GM12878 (cell line): ENCODE measurements around the gene BRCA1. TPM values are rescaled to one million over a fixed set of nuclear protein-coding genes. Genes with fewer than 3 reads are reported as not detected.

Source experiments
- ATAC-seq: fragments of 200-7000 bp; cut with Tn5 transposase; 3 replicates; pipeline ENCODE4 v1.9.1; 2020; ENCODE audit warnings: mild to moderate bottlenecking, moderate library complexity
- BruUV-seq: library from RNA; stranded (reverse); fragments of 400-500 nt; replicated peaks from 2 replicates; lab custom pipeline; 2021; lab: Mats Ljungman, UMichigan
- CTCF ChIA-PET: fragments of 300-600 bp; sonication (Branson Sonifier 250); formaldehyde crosslinking; extraction: SDS; loops from one replicate; lab custom pipeline; 2021; ENCODE audit warnings: inconsistent platforms; lab: Yijun Ruan, JAX
- POLR2A ChIA-PET: fragments of 350-600 bp; formaldehyde crosslinking; extraction: SDS; loops from one replicate; lab custom pipeline; 2021; ENCODE audit warnings: inconsistent platforms; lab: Charles Lee
- RAD21 ChIA-PET: fragments of 300-600 bp; sonication (Branson Sonifier 250); formaldehyde crosslinking; loops from one replicate; lab custom pipeline; 2023; ENCODE audit warnings: antibody characterized with exemption; ENCODE audit not compliant: unreplicated experiment; lab: Charles Lee
- SMC1A ChIA-PET: fragments of 300-600 bp; sonication (Branson Sonifier 250); formaldehyde crosslinking; loops from one replicate; lab custom pipeline; 2023; ENCODE audit not compliant: unreplicated experiment, uncharacterized antibody; lab: Charles Lee
- DNase-seq: peaks from one replicate; pipeline ENCODE4 v3.0.0-alpha.2; 2011; ENCODE audit warnings: low read depth, low spot score
- FAIRE-seq: peaks from 3 replicates; lab custom pipeline; 2011; peaks lifted over from hg19 to GRCh38; lab: Jason Lieb, UNC
- H2AFZ ChIP-seq: 2 replicates; pipeline ENCODE4 v1.6.0; 2011; ENCODE audit warnings: low read depth, low read length, control low read depth; ENCODE audit not compliant: control insufficient read depth
- H3K27ac ChIP-seq: 2 replicates; pipeline ENCODE4 v1.5.1; 2011; ENCODE audit warnings: control low read depth; ENCODE audit not compliant: control insufficient read depth, insufficient read depth
- H3K27me3 ChIP-seq, 2 experiments: replicated peaks in 1 of 2; 2 replicates each; pipeline versions ENCODE4 v1.6.0 to v1.6.1; 2011; ENCODE audit warnings: low read length in 1 of 2; ENCODE audit not compliant: control insufficient read depth in 2 of 2, insufficient read depth in 2 of 2
- H3K36me3 ChIP-seq, 2 experiments: 2 replicates each; pipeline ENCODE4 v1.5.1; 2011; ENCODE audit warnings: low read length in 1 of 2; ENCODE audit not compliant: control insufficient read depth in 2 of 2, insufficient read depth in 2 of 2
- H3K4me1 ChIP-seq: 2 replicates; pipeline ENCODE4 v1.6.1; 2011; ENCODE audit warnings: mild to moderate bottlenecking, low read length, moderate library complexity, mixed read lengths; ENCODE audit not compliant: control insufficient read depth, insufficient read depth
- H3K4me2 ChIP-seq: 2 replicates; pipeline ENCODE4 v1.6.0; 2011; ENCODE audit warnings: control low read depth; ENCODE audit not compliant: control insufficient read depth, insufficient read depth
- H3K4me3 ChIP-seq: fragments of 200-600 bp; sonication (generic); 2 replicates; pipeline ENCODE4 v1.5.1; 2016
- H3K79me2 ChIP-seq: 2 replicates; pipeline ENCODE4 v1.6.0; 2011; ENCODE audit warnings: low read length; ENCODE audit not compliant: control insufficient read depth, insufficient read depth
- H3K9ac ChIP-seq: 2 replicates; pipeline ENCODE4 v1.8.0; 2011; ENCODE audit warnings: low read length, control low read depth, mixed read lengths; ENCODE audit not compliant: control insufficient read depth, insufficient read depth
- H3K9me3 ChIP-seq: replicated peaks from 3 replicates; pipeline ENCODE4 v1.5.1; 2011; ENCODE audit warnings: mild to moderate bottlenecking, low read length; ENCODE audit not compliant: control insufficient read depth, insufficient read depth
- H4K20me1 ChIP-seq: 2 replicates; pipeline ENCODE4 v1.6.0; 2011; ENCODE audit not compliant: control insufficient read depth, insufficient read depth
- BCL11A ChIP-seq: IDR thresholded peaks from 2 replicates; pipeline ENCODE4 v1.6.1; 2011; ENCODE audit warnings: low read depth, low read length
- POLR2AphosphoS5 ChIP-seq: IDR thresholded peaks from 2 replicates; pipeline ENCODE4 v1.6.1; 2011; ENCODE audit warnings: mild to moderate bottlenecking, low read length, inconsistent platforms
- SIX5 ChIP-seq: IDR thresholded peaks from 2 replicates; pipeline ENCODE4 v1.6.1; 2011; ENCODE audit warnings: mild to moderate bottlenecking, low read depth, low read length, moderate library complexity; ENCODE audit not compliant: severe bottlenecking
- SP1 ChIP-seq: IDR thresholded peaks from one replicate; pipeline ENCODE4 v1.6.1; 2011; ENCODE audit warnings: low read depth, low read length
- ZNF217 ChIP-seq: fragments of 450-650 bp; IDR thresholded peaks from 2 replicates; pipeline ENCODE4 v1.6.1; 2017; ENCODE audit warnings: antibody characterized with exemption, mild to moderate bottlenecking
- WGBS: methylation state at CpG from one replicate; pipeline ENCODE4 v1.1.6; 2016; ENCODE audit warnings: low lambda C conversion rate; ENCODE audit not compliant: insufficient replicate concordance, insufficient coverage; ENCODE audit errors: missing lambda C conversion rate; 5-methylcytosine and 5-hydroxymethylcytosine counted together
- in situ Hi-C: fragments of 300-500 bp; cut with MboI; formaldehyde crosslinking; loops from 9 replicates; pipeline ENCODE4 v1.14.3; 2018; ENCODE audit warnings: mixed read lengths
- intact Hi-C: fragments of 100-400 bp; cut with micrococcal nuclease; formaldehyde crosslinking; loops from one replicate; pipeline ENCODE4 v1.14.2; 2022; ENCODE audit not compliant: unreplicated experiment
- polyA plus RNA-seq, 11 experiments: library from polyadenylated mRNA; depleted of rRNA in 4 of 11; unstranded in 6 of 11; stranded (reverse) in 5 of 11; fragments of >200 nt; fragmentation: Nextera tagmentation in 4 of 11; fragmentation: Illumina TruSeq in 1 of 11; extraction: Ambion mirVana in 4 of 11; extraction: Trizol in 1 of 11; gene quantifications; 1 replicate in 1 of 11; 2 replicates in 10 of 11; pipeline versions ENCODE4 v1.2.1 to v1.2.3, GENCODE V29; 2011 to 2016; ENCODE audit warnings: inconsistent platforms in 2 of 11, missing spikeins in 2 of 11, low read depth in 1 of 11
- total RNA-seq, 4 experiments: library from RNA; depleted of rRNA in 3 of 4; stranded (reverse); fragments of >200 nt in 3 of 4; fragmentation: Illumina TruSeq in 1 of 4; extraction: Trizol in 1 of 4; gene quantifications; 2 replicates each; pipeline versions ENCODE4 v1.2.1 to v1.2.3, GENCODE V29; 2013 to 2021
- TF ChIP-seq, protein P1 (sequence below), 3 experiments: IDR thresholded peaks in 2 of 3; conservative IDR thresholded peaks in 1 of 3; 2 replicates each; pipeline ENCODE4 v1.5.1; 2011; ENCODE audit warnings: low read depth in 3 of 3, low read length in 3 of 3, mild to moderate bottlenecking in 3 of 3, control low read depth in 2 of 3, moderate library complexity in 2 of 3, inconsistent platforms in 1 of 3, mixed read lengths in 1 of 3; ENCODE audit not compliant: control insufficient read depth in 2 of 3, insufficient read depth in 1 of 3; ENCODE audit errors: extremely low read depth in 1 of 3
- TF ChIP-seq, protein P2 (sequence below): fragments of 450-650 bp; formaldehyde crosslinking; IDR thresholded peaks from 2 replicates; pipeline ENCODE4 v1.4.0; 2020; ENCODE audit warnings: mild to moderate bottlenecking, moderate library complexity

The BRCA1 gene
- total and polyA plus RNA-seq, 10 of the 15 experiments (the other 5 are each of a cell fraction or from before 2014, with no cell fraction given) = 16.8 to 71.2 (median 44.2) TPM

DNA sequence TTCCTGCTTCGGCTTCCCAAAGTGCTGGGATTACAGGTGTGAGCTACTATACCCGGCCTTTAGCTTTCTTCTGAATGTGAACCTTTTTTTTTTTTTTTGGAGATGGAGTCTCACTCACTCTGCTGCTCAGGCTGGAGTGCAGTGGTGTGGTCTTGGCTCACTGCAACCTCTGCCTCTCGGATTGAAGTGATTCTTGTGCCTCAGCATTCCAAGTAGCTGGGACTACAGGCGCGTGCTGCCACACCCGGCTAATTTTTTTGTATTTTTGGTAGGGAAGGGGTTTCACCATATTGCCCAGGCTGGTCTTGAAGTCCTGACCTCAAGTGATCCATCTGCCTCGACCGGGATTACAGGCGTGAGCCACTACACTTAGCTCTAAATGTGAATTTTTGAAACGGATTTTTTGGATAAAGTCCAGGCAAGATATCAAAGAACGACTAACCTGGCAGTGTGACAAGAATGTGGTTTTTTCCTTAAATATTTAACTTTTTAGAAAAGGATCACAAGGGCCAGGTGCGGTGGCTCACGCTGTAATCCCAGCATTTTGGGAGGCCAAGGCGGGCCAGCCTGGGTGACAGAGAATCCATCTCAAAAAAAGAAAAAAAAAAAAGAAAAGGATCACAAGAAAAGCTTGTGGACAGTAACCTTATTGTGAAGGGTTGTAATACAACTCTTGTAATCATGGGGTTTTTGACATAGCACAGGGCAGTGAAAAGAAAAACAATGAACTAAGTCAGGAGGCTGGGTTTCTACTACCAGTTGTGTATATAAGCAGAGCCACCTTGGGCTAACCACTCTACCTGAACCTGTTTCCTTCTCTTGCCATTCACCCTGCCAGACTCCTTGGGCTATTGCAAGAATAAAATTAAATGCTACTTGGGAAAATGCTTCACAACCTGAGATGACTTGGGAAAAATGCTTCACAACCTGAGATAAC is 6.2 kb downstream of the BRCA1 start:
- TF ChIP-seq, protein P1, sequence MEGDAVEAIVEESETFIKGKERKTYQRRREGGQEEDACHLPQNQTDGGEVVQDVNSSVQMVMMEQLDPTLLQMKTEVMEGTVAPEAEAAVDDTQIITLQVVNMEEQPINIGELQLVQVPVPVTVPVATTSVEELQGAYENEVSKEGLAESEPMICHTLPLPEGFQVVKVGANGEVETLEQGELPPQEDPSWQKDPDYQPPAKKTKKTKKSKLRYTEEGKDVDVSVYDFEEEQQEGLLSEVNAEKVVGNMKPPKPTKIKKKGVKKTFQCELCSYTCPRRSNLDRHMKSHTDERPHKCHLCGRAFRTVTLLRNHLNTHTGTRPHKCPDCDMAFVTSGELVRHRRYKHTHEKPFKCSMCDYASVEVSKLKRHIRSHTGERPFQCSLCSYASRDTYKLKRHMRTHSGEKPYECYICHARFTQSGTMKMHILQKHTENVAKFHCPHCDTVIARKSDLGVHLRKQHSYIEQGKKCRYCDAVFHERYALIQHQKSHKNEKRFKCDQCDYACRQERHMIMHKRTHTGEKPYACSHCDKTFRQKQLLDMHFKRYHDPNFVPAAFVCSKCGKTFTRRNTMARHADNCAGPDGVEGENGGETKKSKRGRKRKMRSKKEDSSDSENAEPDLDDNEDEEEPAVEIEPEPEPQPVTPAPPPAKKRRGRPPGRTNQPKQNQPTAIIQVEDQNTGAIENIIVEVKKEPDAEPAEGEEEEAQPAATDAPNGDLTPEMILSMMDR (IDR thresholded peaks at IDR 0.05 in 2 of 3, conservative IDR thresholded peaks at IDR 0.05 in 1 of 3; ENCODE audit: control insufficient read depth in 2 of 3, extremely low read depth in 1 of 3, insufficient read depth in 1 of 3, low read depth in 3 of 3, low read length in 3 of 3) = no peak
- H3K9me3 ChIP-seq = no peaks in the 10 kb centered on the region
- peaks cover 0 to 2% of the 10 kb centered on the region in 2 experiments; a peak in 1 of 4 replicates for H3K36me3 ChIP-seq
- POLR2A ChIA-PET = no interaction called here
- H3K4me1 ChIP-seq = no peaks in the 10 kb centered on the region
- DNase-seq = no peak
- no peaks in the 10 kb centered on the region for H4K20me1 ChIP-seq
- no peak for ATAC-seq
- SMC1A ChIA-PET = interaction anchor here (1.1 kb wide), 1 partner anchor 15 kb away, joined by 4 read pairs; no protein-coding TSS in a partner anchor
- no peak overlapping the region for H3K9ac ChIP-seq
- H3K79me2 ChIP-seq = peaks cover 3% of the 10 kb centered on the region
- H2AFZ ChIP-seq = no peak overlapping the region
- no peaks in the 10 kb centered on the region for H3K27me3 ChIP-seq
- H3K4me3 ChIP-seq = no peak overlapping the region
- no TSS peak for BruUV-seq
- RAD21 ChIA-PET = no interaction called here
- in situ Hi-C loops (no loop called here), intact Hi-C loops (no loop called here)
- WGBS = 92% methylated on average over 14 of the region's 14 CpGs
- no peak overlapping the region for H3K27ac ChIP-seq
- CTCF ChIA-PET = interaction anchor here (0.8 kb wide), 1 partner anchor 121 kb away, joined by 3 read pairs; the partner anchor contains the start of gene RPL27
- FAIRE-seq = no peak
- no peak overlapping the region for H3K4me2 ChIP-seq

DNA sequence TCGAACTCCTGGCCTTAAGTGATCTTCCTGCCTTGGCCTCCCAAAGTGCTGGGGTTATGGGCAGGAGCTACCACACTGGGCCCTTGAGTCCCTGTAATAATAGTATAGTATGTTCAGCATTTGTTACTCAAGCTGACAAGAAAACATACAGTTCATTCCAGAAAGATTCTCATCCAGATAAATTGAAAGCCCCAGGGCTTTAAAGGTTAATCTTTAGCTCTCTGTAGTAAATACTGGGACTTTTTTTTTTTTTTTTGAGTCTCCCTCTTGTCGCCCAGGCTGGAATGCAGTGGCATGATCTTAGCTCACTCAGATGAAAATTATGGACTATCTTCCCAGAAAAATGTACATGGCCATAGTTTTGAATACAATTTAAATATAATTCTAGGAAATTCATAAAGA is 11.0 kb downstream of the BRCA1 start:
- H3K4me3 ChIP-seq = no peak overlapping the region
- no peak overlapping the region for H3K27ac ChIP-seq
- ChIA-PET POLR2A (interaction anchor here (0.6 to 0.7 kb wide), 2 partner anchors 10 to 12 kb away, joined by 3 read pairs; no protein-coding TSS in a partner anchor), RAD21 (no interaction called here), CTCF (interaction anchor here (0.6 to 0.8 kb wide), 2 partner anchors 12 to 231 kb away, joined by 3 read pairs; no protein-coding TSS in a partner anchor), SMC1A (interaction anchor here (1.4 kb wide), 1 partner anchor 33 kb away, joined by 3 read pairs; no protein-coding TSS in a partner anchor)
- no peaks in the 10 kb centered on the region for H3K4me1 ChIP-seq
- H3K9ac ChIP-seq = no peak overlapping the region
- H3K27me3 ChIP-seq = no peaks in the 10 kb centered on the region
- no peak overlapping the region for H3K4me2 ChIP-seq
- intact Hi-C loops (no loop called here), in situ Hi-C loops (no loop called here)
- no peak overlapping the region for H2AFZ ChIP-seq
- peaks cover 0 to 2% of the 10 kb centered on the region in 2 experiments; a peak in 2 of 4 replicates for H3K36me3 ChIP-seq
- DNase-seq (no peak), ATAC-seq (no peak), FAIRE-seq (no peak)
- no peaks in the 10 kb centered on the region for H4K20me1 ChIP-seq
- WGBS = 88% methylated on average over 2 of the region's 2 CpGs
- H3K79me2 ChIP-seq = no peaks in the 10 kb centered on the region
- no TSS peak for BruUV-seq
- no peaks in the 10 kb centered on the region for H3K9me3 ChIP-seq
- no peak for TF ChIP-seq SIX5
- TF ChIP-seq, protein P2, sequence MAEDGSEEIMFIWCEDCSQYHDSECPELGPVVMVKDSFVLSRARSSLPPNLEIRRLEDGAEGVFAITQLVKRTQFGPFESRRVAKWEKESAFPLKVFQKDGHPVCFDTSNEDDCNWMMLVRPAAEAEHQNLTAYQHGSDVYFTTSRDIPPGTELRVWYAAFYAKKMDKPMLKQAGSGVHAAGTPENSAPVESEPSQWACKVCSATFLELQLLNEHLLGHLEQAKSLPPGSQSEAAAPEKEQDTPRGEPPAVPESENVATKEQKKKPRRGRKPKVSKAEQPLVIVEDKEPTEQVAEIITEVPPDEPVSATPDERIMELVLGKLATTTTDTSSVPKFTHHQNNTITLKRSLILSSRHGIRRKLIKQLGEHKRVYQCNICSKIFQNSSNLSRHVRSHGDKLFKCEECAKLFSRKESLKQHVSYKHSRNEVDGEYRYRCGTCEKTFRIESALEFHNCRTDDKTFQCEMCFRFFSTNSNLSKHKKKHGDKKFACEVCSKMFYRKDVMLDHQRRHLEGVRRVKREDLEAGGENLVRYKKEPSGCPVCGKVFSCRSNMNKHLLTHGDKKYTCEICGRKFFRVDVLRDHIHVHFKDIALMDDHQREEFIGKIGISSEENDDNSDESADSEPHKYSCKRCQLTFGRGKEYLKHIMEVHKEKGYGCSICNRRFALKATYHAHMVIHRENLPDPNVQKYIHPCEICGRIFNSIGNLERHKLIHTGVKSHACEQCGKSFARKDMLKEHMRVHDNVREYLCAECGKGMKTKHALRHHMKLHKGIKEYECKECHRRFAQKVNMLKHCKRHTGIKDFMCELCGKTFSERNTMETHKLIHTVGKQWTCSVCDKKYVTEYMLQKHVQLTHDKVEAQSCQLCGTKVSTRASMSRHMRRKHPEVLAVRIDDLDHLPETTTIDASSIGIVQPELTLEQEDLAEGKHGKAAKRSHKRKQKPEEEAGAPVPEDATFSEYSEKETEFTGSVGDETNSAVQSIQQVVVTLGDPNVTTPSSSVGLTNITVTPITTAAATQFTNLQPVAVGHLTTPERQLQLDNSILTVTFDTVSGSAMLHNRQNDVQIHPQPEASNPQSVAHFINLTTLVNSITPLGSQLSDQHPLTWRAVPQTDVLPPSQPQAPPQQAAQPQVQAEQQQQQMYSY (CRISPR knock-in tag) = no peak
- TF ChIP-seq ZNF217 = no peak
- TF ChIP-seq POLR2AphosphoS5 = no peak
- TF ChIP-seq BCL11A = no peak
- TF ChIP-seq SP1 = no peak
